B cell (primary cell): ENCODE results near the gene GABRQ.

ENCODE experiments used
- CTCF ChIP-seq: fragments of 200-600 bp; IDR thresholded peaks from one replicate; pipeline ENCODE4 v1.8.0; 2022; ENCODE audit warnings: antibody characterized with exemption, mild to moderate bottlenecking
- EZH2 ChIP-seq: IDR thresholded peaks from 2 replicates; pipeline ENCODE4 v1.6.1; 2012; ENCODE audit warnings: borderline replicate concordance, low read depth, mild to moderate bottlenecking, moderate library complexity, low read length; ENCODE audit not compliant: insufficient read depth, poor library complexity, severe bottlenecking

DNA sequence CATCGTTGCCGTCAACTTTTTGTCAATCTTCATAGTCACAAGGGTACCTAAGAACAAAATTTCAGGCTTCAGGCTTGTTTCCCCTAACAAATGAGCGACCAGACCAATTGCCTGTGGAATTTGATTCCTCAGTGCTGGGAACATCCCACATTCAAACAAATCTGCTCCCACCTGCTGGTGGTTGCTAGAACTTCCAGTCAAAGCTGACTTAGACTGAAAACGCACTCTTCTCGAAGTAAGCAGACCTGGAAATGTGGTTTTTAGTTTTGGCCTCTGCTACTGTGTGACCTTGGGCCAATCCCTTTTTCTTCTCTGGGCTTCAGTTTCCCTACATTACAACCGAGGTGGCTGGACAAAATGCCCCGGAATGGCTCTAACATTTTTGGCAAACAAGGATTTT, 1.8 kb upstream of the GABRQ start:
- TF ChIP-seq CTCF (no peak), EZH2 (no peak)
